NCI-H774 (cell line): ENCODE measurements around the gene TTC23.
A peak's percentile ranks its signal among the peaks of the same experiment; 100 is the strongest.
"Not testable (repeated sequence)": the region's sequence is repeated elsewhere in the genome, so short reads cannot be mapped to it uniquely, and the experiment has no call there.

ENCODE experiments used
- DNase-seq: peaks from one replicate; lab custom pipeline; 2025; lab: John Stamatoyannopoulos, UW

TTC23 gene

DNA sequence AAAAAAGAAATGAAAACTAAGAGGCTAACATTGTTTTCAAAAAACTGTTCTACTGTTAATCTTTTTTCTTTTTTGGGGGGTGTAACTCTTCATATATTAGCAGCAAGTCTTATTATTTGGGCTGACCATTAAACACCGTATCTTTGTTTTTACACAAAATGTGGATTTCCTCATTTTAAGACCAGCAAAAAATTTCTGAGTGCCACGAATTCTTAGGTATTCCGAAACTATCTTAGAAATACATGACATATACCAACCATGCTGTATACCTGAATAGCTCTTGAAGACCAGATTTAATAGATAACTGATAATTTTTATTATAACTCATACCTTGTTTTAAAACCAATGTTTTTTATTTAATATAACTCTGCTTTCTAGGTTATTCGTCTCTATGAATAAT lies 620 bp upstream of the TTC23 start:
- DNase-seq: no peak

DNA sequence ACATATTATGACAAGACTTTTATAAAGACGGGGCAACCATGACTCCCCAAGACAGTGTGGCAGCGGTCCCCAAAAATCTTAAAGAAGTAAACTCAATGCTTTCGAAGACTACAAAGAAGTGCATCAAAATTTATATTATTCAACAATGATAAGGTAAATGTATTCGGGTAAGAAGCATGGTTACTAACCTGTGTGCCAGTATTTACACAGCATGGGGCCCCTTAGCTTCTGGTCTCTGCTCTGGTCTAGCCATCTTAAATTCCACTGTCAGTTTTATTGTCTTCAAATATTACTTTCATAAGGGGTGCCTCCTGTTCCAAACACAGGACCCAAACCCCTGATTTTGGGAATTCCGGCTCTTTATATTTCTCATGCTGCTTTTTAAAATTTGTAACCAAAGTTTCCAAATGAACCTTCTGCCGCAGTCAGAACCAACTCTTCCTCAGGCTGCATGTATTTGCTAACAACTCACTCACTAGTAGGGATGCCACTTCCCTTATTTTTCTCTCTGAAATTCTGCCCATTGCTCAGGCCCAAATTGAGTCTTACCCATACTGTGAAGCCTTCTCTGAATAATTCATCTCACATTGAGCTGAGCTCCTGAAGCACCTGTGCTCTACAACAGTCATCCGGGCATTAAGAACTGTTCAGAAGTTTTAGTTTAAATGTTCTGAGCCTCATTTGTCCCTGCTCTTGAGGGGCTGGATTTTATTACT lies 1.2 kb downstream of the TTC23 start:
- no peak for DNase-seq

DNA sequence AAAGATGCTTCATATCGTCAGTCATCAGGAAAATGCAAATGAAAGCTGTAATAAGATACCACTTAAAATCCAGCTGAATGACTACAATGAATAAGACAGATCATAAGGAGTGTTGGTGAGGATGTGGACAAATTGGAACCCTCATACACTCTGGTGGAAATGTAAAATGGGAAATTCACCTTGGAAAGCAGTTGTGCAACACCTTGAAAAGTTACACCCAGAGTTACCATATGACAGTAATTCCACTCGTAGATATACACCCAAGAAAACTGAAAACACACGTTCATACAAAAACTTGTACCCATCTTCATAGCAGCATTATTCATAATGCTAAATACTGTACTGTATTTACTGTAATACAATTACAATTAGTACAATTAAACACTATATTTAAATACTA lies 2.3 kb downstream of the TTC23 start:
- DNase-seq: no peak

DNA sequence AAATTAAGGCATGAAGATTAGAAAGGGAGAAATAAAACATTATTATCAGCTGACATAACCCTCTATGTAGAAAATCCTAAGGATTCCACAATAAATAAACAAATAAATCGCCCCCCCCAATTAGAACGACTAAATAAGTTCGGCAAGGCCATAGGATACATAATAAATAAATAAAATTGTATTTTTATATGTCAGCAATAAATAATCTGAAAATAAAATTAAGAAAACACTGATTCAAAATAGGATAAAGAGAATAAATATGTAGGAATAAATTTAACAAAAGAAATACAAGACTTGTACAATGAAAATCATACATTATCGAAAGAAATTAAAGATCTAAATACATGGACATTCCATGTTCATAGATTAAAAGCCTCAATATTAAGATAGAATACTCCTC lies 5.1 kb downstream of the TTC23 start:
- no peak for DNase-seq

DNA sequence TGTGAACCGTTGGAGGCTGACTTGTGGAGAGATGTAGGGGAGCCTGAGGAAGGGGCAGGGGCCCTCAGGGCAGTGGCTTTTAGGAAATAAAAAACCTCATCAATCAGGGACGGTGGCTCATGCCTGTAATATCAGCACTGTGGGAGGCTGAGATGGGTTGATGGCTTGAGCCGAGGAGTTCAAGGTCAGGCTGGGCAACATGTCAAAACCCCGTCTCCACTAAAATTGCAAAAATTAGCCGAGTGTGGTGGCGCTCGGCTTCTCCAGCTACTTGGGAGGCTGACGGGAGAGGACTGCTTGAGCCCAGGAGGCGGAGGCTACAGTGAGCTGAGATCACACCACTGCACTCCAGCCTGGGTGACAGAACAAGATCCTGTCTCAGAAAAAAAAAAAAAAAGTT lies 7.6 kb downstream of the TTC23 start:
- DNase-seq: no peak

DNA sequence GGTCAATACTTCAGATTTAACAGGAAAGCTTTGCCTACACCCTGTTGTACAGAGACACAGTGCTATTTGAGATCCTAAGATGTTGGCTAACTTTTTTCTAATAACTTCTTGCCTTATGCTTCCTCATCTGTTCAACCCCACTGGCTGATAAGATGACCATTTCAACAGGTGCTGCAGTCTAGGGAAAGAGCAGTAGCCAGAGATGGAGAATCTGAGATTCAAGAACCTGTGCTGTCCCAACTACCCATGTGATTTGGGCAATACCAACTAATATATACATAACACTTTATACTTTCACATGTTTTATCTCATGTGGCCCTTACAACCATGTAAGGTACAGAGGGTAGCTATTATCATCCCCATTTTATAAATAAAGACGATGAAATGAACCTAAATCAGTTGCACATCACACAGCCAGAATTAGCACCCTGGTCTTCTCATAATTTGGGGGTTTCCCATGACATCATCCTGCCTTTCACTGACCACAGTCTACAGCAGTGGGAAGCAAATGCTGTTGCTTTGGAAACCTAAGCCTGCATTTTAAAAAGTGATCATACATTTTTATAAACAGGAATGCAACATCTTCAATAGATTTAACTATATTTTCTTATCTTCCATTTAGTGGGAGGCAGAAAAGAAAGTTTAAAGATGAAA lies 9.7 kb downstream of the TTC23 start:
- DNase-seq: no peak

DNA sequence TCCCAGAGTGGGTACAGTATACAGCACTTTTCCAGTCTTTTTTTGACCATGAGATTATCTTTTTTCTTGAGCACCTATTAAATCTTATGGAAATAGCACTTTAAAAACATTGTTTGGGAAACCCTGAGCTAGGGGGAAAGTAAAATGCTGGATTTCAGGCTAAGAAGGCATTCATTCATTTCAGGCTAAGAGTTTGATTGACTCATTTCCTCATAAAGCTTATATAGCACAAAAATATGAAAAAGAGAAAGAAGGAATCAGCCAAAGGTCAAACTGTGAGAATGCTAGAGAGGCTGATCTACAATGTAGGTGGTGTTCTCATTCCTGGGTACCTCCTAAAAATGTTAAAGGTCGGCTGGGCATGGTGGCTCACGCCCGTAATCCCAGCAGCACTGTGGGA lies 10.5 kb downstream of the TTC23 start:
- no peak for DNase-seq

DNA sequence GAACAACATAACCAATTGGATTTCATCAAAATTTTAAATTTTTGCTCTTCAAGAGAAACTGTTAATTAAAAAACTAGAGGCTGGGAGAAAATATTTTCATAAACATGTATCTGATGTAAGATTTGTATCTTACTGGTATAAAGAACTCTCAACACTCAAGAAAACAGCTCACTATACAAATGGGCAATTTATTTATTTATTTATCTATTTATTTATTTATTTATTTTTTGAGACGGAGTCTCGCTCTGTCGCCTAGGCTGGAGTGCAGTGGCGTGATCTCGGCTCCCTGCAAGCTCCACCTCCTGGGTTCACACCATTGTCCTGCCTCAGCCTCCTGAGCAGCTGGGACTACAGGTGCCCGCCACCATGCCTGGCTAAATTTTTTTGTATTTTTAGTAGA lies 15.2 kb downstream of the TTC23 start:
- not testable (repeated sequence) for DNase-seq

DNA sequence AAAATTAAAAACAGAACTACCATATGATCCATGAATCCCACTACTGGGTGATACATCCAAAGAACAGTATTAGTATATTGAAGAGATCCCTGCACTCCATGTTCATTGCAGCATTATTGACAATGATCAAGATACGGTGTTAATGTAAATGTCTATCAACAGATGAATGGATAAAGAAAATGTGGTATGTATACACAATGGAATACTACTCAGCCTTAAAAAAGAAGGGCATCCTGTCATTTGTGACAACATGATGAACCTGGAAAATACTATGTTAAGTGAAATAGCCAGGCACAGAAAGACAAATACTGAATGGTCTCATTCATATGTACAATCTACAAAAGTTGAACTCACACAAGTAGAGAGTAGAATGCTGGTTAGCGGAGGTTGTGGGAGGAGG lies 16.6 kb downstream of the TTC23 start:
- DNase-seq: no peak

DNA sequence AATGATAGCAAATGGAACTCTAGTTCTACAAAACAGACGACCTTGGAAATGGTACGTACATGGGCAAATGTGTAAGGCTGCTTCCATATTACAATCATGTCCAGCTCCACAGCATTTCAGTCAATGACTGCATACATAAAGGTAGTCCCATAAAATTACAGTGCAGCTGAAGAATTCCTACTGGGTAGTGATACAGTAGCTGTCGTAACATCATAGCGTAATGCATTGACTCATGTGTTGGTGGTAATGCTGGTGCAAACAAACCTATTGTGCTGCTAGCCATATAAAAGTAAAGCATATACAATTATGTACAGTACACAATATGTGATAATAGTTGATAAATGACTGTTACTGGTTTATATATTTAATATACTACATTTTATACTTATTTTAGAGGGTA lies 18.5 kb downstream of the TTC23 start:
- DNase-seq: no peak

DNA sequence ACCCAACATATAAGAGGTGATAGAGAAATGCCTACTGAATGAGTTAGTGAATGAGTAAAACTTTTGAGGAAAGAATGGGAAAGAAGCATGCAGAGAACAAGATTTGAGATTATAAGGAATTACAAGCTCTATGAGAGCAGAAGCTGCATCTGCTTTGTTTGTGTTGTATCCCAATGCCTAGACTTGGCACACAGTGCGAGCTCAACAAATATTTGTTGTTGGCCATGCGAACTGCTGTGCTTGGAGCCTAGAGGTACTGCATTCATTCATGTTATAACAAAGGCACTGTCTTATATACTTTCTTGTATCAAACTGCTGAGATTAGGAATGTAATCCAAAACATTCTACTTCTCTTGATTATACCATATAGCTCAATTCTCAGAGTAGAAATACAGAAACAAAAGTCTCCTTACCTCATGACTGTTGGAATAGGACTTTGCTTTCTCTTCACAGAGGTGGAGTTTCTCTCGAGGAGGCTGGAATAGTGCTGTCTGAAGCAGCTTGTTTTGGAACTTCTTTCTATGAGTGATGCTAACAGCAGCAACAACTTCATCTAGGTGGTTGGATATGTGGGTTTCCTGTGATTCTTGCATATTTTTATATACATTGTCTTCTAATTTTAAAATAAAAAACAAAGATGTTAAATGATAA lies 21.1 kb downstream of the TTC23 start:
- DNase-seq: no peak

DNA sequence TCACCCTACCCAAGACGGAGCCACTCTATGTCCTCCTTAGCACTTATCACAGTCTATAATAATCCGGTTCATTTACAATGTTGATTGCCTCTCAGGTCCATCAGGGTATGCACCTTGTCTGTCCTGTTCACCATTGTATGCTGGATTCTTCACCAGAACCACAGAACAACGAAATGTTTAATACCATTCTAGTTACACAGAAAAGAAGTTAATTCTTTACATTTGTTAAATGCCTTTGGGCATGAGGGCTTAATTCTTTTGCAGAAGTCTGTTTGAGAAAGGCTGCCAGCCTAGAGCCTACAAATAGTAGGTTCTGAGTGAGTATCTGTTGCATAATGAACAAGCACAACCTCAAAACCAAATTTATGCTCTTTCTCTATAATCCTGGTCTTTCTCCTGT lies 22.6 kb downstream of the TTC23 start:
- DNase-seq: no peak

DNA sequence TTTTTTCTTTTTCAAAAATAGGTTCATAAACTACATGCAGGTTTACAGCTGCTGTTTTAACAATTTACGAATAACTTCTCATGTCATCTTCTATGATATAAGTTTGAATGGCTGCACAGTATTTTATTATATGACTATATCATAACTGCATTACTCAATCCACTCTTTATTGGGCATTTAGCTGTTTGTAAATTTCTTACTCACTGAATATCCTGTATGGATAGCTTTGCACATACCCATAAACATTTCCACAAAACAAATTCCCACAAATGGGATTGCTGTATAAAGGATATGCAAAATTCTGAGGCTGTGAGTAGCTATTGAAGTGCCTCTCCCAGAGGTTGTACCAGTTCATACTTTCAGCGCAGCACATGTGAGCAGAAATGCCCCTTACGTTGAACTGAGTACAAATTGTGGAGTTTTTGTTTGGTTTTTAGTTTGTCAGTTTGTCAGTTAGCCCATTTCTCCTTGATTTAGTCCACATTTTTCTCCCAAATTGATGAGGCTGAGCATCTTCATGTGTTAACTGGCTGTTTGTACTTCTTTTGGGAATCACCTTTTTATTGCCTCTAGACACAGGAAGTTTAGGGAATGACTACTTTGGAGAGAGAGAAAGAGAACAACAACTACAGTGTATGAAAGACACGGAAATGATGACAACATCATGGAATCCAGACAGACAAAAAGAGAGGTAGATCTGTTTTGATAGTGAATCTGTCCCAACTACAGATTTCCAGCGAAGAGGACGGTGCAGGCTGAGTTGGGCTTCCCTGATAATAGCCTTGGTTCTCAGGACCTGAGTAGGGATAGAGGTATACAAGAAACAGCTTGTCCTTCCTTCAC lies 24.8 kb downstream of the TTC23 start:
- no peak for DNase-seq

DNA sequence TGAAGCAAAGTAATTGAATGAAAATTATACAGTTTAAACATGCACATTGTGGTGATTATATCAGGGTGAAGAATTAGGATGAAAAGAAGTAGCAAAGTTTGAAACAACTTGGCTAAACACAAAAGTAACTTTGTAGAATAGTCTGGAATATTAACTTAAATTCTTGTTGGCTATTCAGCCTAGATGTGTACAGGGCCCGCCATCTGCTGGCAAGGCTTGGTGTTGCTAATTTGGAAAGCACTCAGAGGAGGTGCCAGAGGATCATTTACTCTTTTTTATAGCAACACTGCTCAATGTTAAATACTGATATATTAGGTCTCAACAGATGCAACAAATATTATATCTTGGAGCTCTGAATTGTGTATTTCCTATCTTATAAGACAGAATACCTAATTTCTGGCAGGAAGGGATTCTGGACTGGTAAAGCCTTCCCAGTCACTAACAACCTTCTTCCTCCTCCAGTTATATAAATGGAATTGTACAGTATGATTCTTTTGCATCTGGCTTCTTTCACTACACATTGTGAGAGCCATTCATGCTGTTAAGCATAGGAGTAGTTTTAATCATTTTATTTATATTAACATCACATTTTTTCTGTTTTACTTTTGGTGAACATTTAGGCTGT lies 36.1 kb downstream of the TTC23 start:
- DNase-seq: peak; percentile 35

DNA sequence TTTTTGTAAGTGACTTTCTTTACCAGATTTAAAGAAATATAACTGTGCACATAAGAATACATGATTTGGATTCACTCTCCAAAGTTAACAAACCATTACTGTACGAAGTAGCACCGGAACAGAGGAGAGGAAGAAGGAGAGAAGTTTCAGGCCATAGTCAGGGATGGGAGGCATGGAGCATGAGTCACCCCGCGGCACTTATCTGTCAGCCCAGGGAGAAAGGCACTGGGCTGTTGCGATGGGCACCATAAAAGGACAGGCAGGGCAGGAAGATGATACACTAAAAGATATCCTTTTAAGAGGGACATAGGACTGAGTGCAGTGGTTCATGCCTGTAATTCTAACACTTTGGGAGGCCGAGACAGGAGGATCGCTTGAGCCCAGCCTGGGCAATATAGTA lies 37.0 kb downstream of the TTC23 start:
- no peak for DNase-seq

DNA sequence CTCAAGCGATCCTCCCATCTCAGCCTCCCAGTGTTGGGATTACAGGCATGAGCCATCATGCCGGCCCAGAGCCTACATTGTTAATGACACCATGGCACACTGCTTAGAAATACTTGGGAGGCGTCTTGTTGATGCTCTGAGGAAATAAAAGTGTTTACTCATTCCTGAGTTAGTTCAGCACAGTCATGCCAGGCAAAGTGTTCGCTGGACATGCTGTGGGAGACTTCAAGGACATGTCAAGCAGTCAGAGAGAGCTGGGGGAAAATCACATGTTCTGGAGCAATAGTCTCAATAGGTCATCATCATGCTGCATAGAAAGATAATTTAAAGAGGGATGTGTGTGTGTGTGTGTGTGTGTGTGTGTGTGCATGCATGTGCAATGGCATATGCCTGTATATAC lies 37.5 kb downstream of the TTC23 start:
- DNase-seq: no peak

DNA sequence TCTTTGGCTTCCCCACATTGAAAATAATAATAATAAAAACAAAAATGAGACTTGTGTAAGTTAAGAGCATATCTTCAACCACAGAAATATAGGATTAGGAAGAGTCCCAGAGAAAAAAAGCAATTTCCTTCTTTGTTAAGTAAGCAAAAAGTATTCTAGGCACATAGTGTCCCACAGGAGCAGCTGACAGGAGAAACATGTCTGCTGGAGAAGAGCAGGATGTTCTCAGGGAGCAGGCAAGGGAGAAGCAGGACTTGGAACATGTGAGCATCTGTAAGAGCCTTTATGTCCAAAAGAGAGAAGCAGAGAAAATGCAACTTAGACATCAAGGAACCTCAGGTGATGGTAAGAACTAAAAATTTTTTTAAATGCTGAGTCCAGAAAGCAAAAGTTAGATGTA lies 39.0 kb downstream of the TTC23 start:
- no peak for DNase-seq

DNA sequence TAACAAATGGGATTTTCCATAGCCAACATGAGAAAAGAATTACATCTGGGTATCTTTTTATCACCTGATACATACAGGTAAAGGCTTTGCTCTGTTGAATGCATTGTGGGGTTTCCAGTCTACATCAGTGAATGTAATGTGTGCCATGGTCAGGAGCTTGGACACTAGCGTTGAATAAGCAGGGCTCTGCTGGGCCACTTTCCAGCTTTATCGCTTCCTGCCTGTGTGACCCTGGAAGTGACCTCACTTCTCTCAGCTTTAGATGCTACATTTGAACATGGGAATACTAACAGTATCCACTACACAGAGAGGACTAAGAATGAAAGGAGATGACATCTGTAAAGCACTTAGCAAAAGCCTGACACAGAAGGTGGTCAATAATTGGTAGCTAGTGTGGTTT lies 40.1 kb downstream of the TTC23 start:
- DNase-seq: no peak

DNA sequence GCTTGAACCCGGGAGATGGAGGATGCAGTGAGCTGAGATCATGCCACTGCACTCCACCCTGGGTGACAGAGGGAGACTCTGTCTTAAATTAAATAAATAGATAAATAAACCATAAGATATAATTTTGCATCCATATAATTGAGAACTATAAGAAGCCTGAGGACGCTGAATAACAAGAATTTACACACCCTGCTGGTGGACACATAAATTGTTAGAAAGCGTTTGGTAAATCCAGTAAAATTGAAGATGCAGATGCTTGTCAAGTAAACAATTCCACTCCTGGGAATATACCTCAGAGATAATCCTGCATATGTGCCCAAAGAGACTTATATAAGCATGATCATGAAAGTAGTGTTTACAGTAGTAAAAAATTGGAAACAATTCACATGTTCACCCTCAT lies 41.7 kb downstream of the TTC23 start:
- no peak for DNase-seq

DNA sequence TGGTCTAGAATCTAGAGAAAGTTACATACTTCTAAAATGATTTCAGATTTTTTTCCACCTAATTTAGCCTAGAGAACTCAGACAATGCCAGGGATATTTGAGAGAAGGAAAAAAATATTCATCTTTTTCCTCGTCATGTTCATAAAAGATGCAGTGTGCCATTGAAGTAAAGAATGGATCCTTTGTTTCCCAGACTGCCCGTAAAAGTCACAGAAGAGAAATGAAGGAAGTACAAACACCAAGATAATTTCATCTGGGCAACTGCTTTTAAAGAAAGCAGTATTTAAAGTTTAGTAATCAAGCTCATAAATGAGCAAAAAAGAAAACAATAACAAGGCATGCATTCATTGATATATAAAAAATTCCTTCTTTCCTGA lies 47.2 kb downstream of the TTC23 start:
- DNase-seq: no peak

DNA sequence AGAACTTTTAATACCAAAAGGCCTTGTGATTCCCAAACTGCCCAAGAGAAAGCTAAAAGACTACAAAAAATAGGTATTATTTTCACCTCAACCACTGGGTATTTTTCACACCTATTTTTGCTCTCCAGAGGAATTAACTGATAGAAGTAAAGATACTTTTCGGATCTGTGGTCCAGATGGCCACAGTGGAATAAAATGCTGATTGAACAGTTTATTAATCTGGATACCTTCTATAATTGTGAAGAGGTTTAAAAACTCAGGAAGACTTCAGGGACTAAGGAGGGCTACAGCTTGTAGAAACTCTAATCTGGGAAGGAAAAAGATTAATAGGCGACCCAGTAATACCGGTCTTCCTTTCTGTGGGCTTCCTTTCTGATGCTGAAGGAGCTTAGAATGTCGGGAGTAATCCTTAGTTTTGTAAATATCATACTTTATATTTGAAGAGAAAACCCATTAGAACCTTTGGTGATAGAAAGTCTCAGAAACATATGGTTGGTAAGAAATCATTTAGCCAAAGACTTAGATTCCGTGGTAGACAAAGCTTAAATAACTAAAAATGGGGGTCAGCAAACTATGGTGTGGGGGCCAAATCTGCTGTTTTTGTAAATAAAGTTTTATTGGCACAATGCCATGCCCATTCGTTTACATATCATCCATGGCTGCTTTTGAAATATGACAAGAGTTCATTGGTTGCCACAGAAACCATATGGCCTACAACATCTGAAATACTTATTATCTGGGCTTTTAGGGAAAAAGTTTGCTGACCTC lies 47.8 kb downstream of the TTC23 start:
- DNase-seq: no peak

DNA sequence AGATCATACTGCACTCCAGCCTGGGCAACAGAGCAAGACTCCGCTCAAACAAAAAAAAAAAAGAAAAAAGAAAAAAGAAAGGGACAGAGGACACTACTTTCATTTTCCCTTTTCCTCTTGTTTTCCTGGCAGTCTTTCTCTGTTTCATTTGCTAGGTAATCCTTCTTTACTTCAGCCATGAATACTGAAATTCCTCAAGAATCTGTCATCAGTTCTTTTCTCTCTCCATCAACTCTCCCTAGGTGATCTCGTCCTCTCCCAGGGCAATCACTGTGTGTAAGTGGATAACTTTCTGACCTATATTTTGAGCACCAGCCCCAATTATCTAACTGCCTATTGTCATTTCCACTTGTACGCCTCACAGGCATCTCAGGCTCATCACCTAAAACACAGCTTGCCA lies 51.5 kb downstream of the TTC23 start:
- DNase-seq: no peak
